Esophagus mucosa (tissue), 1 donor: Measurements from ENCODE around the gene DKK3. TPM values are rescaled to one million over a fixed set of nuclear protein-coding genes. Genes with fewer than 3 reads are reported as not detected.
A peak's percentile ranks its signal among the peaks of the same experiment; 100 is the strongest.

Experiments used
- ATAC-seq: fragments of 200-7000 bp; cut with Tn5 transposase; one replicate; pipeline ENCODE4 v1.9.1; 2020
- total RNA-seq: library from RNA; stranded (reverse); gene quantifications from one replicate; pipeline ENCODE4 v1.2.4, GENCODE V29; 2023
- donor health status: DM: yes; HTN: yes; CAD: no.

The DKK3 gene
- total RNA-seq, 1 donor from 2014 or later, result 21.2 TPM

- no peak for ATAC-seq
These were observed 5.1 kb downstream of the DKK3 start for GRCh38 chr11:12003336-12003735.

GRCh38 chr11:12001186-12001585, 7.2 kb downstream of the DKK3 start:
- no peak for ATAC-seq

- peak; percentile 22 for ATAC-seq
These were observed 10.2 kb downstream of the DKK3 start for GRCh38 chr11:11998091-11998781.

GRCh38 chr11:11997049-11997322, 11.4 kb downstream of the DKK3 start:
- ATAC-seq, result no peak

- peak; percentile 46 for ATAC-seq
These were observed 11.9 kb downstream of the DKK3 start for GRCh38 chr11:11996321-11997048.

GRCh38 chr11:11995601-11996000, 12.8 kb downstream of the DKK3 start:
- ATAC-seq, result no peak

GRCh38 chr11:11993839-11994238, 14.6 kb downstream of the DKK3 start:
- ATAC-seq, result peak; percentile 75

- no peak for ATAC-seq
These were observed 15.9 kb downstream of the DKK3 start for GRCh38 chr11:11992257-11993212.

- no peak for ATAC-seq
These were observed 18.4 kb downstream of the DKK3 start for GRCh38 chr11:11989774-11990744.

- no peak for ATAC-seq
These were observed 19.7 kb downstream of the DKK3 start for GRCh38 chr11:11988681-11989261.

GRCh38 chr11:11988099-11988651, 20.3 kb downstream of the DKK3 start:
- ATAC-seq, result no peak

- ATAC-seq, result no peak
These were observed 20.9 kb downstream of the DKK3 start for GRCh38 chr11:11987503-11988022.

GRCh38 chr11:11985954-11986949, 22.2 kb downstream of the DKK3 start:
- ATAC-seq, result no peak

GRCh38 chr11:11985016-11985715, 23.3 kb downstream of the DKK3 start:
- ATAC-seq, result no peak

- no peak for ATAC-seq
These were observed 23.9 kb downstream of the DKK3 start for GRCh38 chr11:11984563-11984962.

- no peak for ATAC-seq
These were observed 25.0 kb downstream of the DKK3 start for GRCh38 chr11:11983427-11983826.

GRCh38 chr11:11982975-11983374, 25.5 kb downstream of the DKK3 start:
- ATAC-seq, result no peak

GRCh38 chr11:11982461-11982860, 26.0 kb downstream of the DKK3 start:
- ATAC-seq, result no peak

- no peak for ATAC-seq
These were observed 26.6 kb downstream of the DKK3 start for GRCh38 chr11:11981840-11982239.
